ENCODE results near the gene GRN.

DNA sequence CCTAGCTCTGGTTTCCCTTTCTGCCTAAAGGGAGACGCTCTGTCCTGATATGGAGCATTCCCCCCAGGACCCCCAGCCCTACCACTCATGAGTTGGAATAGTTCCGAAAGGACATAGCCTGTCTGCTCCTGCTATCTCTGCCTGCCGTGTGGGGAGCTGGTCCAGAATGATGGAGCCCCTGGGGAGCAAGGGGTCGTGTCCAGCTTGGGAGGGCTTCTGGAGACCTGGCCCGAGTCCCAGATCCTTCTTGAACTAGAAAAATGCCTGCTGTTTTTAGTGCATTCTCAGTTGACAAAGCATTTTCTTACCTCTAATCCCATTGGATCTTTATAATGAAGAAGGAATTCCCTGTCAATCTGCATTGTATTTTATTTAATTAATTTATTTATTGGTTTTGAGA, 9.1 kb upstream of the GRN start:
- TF ChIP-seq CTCF (conservative IDR thresholded peaks at IDR 0.05; ENCODE audit: low read depth, low read length) (no peak), EZH2phosphoT487 (IDR thresholded peaks at IDR 0.05; ENCODE audit: borderline replicate concordance, low read length) (no peak)
